Chondrocyte (in vitro differentiated cells): ENCODE data around the gene RGMB. TPM values are rescaled to one million over a fixed set of nuclear protein-coding genes. Genes with fewer than 3 reads are reported as not detected.
A peak's percentile ranks its signal among the peaks of the same experiment; 100 is the strongest.
"Not testable (repeated sequence)": the region's sequence is repeated elsewhere in the genome, so short reads cannot be mapped to it uniquely, and the experiment has no call there.

Source experiments
- DNase-seq: peaks from one replicate; pipeline ENCODE4 v3.0.0; 2021; ENCODE audit warnings: mixed read lengths, low spot score
- H3K27ac Mint-ChIP-seq: one replicate; pipeline ENCODE4 v1.8.0; 2021; ENCODE audit warnings: mild to moderate bottlenecking, moderate library complexity, mixed read lengths; ENCODE audit not compliant: unreplicated experiment
- H3K27me3 Mint-ChIP-seq: 2 replicates; pipeline ENCODE4 v1.8.0; 2021; ENCODE audit warnings: low read depth, mixed read lengths
- H3K36me3 Mint-ChIP-seq: 2 replicates; pipeline ENCODE4 v1.8.0; 2021; ENCODE audit warnings: low read depth, mixed read lengths
- H3K4me1 Mint-ChIP-seq: 2 replicates; pipeline ENCODE4 v1.8.0; 2021; ENCODE audit warnings: low read depth, mild to moderate bottlenecking, mixed read lengths
- H3K4me3 Mint-ChIP-seq: one replicate; pipeline ENCODE4 v1.8.0; 2021; ENCODE audit warnings: mild to moderate bottlenecking, moderate library complexity, mixed read lengths; ENCODE audit not compliant: unreplicated experiment
- H3K9me3 Mint-ChIP-seq: 2 replicates; pipeline ENCODE4 v1.8.0; 2021; ENCODE audit warnings: low read depth, mixed read lengths
- total RNA-seq: library from RNA; stranded (reverse); gene quantifications from 3 replicates; pipeline ENCODE4 v1.2.1, GENCODE V29; 2021
- TF ChIP-seq, protein P1 (sequence below): fragments of 200-600 bp; sonication (generic); IDR thresholded peaks from 2 replicates; pipeline ENCODE4 v1.5.0; 2021; ENCODE audit warnings: antibody characterized with exemption, mild to moderate bottlenecking, moderate library complexity

RGMB gene
- total RNA-seq, 1 donor from 2014 or later = 28.5 TPM

DNA sequence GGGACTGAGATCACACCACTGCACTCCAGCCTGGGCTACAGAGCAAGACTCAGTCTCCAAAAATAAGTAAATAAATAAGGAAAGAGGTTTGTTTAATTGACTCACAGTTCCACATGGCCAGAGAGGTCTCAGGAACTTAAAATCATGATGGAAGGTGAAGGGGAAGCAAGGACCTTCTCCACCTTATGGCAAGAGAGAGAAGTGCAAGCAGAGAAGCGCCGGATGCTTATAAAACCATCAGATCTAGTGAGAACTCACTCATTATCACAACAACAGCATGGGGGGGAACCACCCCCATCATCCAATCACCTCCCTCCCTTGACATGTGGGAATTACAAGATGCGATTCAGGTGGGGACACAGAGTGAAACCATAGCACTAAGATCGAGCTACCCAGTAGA is 22.8 kb upstream of the RGMB start:
- peaks cover 10% of the 10 kb centered on the region for H3K9me3 Mint-ChIP-seq
- no peaks in the 10 kb centered on the region for H3K36me3 Mint-ChIP-seq
- peaks cover 13% of the 10 kb centered on the region for H3K4me1 Mint-ChIP-seq
- TF ChIP-seq, protein P1, sequence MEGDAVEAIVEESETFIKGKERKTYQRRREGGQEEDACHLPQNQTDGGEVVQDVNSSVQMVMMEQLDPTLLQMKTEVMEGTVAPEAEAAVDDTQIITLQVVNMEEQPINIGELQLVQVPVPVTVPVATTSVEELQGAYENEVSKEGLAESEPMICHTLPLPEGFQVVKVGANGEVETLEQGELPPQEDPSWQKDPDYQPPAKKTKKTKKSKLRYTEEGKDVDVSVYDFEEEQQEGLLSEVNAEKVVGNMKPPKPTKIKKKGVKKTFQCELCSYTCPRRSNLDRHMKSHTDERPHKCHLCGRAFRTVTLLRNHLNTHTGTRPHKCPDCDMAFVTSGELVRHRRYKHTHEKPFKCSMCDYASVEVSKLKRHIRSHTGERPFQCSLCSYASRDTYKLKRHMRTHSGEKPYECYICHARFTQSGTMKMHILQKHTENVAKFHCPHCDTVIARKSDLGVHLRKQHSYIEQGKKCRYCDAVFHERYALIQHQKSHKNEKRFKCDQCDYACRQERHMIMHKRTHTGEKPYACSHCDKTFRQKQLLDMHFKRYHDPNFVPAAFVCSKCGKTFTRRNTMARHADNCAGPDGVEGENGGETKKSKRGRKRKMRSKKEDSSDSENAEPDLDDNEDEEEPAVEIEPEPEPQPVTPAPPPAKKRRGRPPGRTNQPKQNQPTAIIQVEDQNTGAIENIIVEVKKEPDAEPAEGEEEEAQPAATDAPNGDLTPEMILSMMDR = peak; percentile 66
- no peak overlapping the region for H3K4me3 Mint-ChIP-seq
- DNase-seq = no peak
- no peaks in the 10 kb centered on the region for H3K27me3 Mint-ChIP-seq
- H3K27ac Mint-ChIP-seq = no peak overlapping the region

DNA sequence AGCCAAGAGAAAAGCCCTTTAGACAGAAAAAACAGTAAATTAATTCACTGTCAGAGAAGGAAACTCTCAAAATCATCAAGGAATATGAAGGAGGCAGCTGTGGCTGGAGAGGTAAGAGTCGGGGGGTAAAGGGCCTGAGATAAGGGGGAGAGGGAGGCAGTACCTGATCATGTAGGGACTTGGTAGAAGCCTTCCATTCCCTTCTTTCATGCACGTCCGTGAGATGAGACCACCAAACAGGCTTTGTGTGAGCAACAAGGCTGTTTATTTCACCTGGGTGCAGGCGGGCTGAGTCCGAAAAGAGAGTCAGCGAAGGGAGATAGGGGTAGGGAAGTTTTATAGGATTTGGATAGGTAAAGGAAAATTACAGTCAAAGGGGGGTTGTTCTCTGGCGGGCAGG is 21.1 kb upstream of the RGMB start:
- H3K4me3 Mint-ChIP-seq, H3K27me3 Mint-ChIP-seq, H3K27ac Mint-ChIP-seq, H3K9me3 Mint-ChIP-seq, H3K36me3 Mint-ChIP-seq, DNase-seq: not testable (repeated sequence)
- peaks cover 15% of the 10 kb centered on the region for H3K4me1 Mint-ChIP-seq

DNA sequence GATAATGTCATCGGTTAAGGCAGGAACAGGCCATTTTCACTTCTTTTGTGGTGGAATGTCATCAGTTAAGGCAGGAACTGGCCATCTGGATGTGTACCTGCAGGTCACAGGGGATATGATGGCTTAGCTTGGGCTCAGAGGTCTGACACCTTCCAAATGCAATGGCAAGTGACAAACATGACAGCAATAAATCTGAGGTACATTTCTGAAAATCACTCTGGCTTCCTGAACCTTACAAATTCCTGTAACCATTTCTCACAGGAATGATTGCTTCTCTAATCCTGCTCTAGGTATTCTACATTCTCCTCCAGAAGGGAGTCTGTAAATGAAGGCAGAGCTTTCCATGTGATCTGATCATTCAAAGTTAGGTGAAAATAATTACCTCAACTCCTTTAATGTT is 20.7 kb upstream of the RGMB start:
- peaks cover 15% of the 10 kb centered on the region for H3K4me1 Mint-ChIP-seq
- not testable (repeated sequence) for H3K36me3 Mint-ChIP-seq, H3K4me3 Mint-ChIP-seq, H3K27ac Mint-ChIP-seq, DNase-seq, H3K27me3 Mint-ChIP-seq, H3K9me3 Mint-ChIP-seq

DNA sequence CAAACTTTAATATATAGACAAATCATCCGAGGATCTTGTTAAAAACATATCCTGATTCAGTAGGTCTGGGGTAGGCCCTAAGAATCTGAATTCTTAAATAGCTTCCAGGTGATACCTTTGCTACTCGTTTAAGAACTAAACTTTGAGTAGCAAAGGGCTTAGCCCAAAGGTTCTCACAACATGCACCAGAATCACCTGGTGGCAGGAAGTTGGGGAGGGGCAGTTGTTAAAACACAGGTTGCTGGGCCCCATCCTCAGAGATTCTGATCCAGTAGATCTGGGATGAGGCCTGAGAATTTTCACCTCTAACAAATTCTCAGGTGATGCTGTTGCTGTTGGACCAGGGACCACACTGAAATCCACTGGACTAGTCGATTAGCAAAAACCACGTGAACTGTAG is 20.0 kb upstream of the RGMB start:
- peaks cover 15% of the 10 kb centered on the region for H3K4me1 Mint-ChIP-seq
- H3K9me3 Mint-ChIP-seq = peaks cover 7% of the 10 kb centered on the region
- DNase-seq = no peak
- no peak overlapping the region for H3K27ac Mint-ChIP-seq
- H3K4me3 Mint-ChIP-seq = no peak overlapping the region
- TF ChIP-seq, protein P1 = no peak
- H3K36me3 Mint-ChIP-seq = no peaks in the 10 kb centered on the region
- no peaks in the 10 kb centered on the region for H3K27me3 Mint-ChIP-seq

DNA sequence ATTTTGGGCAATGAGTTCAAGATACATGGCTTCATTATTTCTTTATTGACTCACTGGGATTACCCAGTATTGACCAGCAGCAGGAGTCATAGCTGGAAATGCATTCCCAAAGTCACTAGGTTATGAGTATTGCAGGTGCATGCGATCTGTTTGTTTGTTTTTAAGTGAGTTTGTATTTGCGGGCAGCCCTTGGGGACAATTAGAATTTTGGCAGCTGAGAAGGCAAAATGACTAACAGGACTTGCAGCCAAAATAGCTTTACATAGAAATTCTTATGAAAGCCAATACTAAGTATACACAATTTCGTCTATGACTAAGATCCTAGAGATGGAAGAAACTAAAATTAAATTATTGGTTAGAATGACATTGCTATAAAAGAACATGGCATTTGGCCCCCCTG is 18.1 kb upstream of the RGMB start:
- Mint-ChIP-seq H3K36me3 (no peaks in the 10 kb centered on the region), H3K27ac (no peak overlapping the region), H3K9me3 (peaks cover 7% of the 10 kb centered on the region), H3K27me3 (no peaks in the 10 kb centered on the region), H3K4me1 (peaks cover 15% of the 10 kb centered on the region), H3K4me3 (no peak overlapping the region)
- TF ChIP-seq, protein P1 = no peak
- no peak for DNase-seq

DNA sequence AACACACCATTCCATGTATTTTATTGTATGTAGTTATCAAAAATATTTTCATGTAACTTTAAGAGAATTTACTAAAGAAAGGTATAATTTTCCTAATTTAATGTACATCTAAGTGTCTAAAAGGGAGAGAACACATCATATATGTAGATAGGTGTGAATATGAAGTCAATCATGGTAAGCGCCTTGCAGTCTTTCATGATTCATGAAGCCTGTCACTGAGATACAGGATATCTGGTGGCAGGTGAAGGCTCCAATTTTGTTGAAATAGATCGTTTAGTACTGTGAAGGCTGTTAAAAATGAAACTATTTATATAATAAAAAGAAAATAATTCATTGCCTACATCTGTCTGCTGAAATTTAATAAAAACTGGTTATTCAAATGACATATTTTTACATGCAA is 15.5 kb upstream of the RGMB start:
- H3K27ac Mint-ChIP-seq = no peak overlapping the region
- TF ChIP-seq, protein P1 = no peak
- H3K36me3 Mint-ChIP-seq = peaks cover 6% of the 10 kb centered on the region
- H3K9me3 Mint-ChIP-seq = peaks cover 17% of the 10 kb centered on the region
- H3K4me3 Mint-ChIP-seq = no peak overlapping the region
- peaks cover 17% of the 10 kb centered on the region for H3K4me1 Mint-ChIP-seq
- no peak for DNase-seq
- no peaks in the 10 kb centered on the region for H3K27me3 Mint-ChIP-seq
